ENCODE results near the gene WDTC1.
"Not testable (repeated sequence)": the region's sequence is repeated elsewhere in the genome, so short reads cannot be mapped to it uniquely, and the experiment has no call there.

- not testable (repeated sequence) for TF ChIP-seq CTCF, POLR2A (IDR thresholded peaks at IDR 0.05)
Measured at GRCh38 chr1:27184665-27185064, 49.8 kb upstream of the WDTC1 start.
